HG02840 (cell line): ENCODE measurements around the gene TNFRSF14.
"Not testable (repeated sequence)": the region's sequence is repeated elsewhere in the genome, so short reads cannot be mapped to it uniquely, and the experiment has no call there.

Source experiments
- ATAC-seq: cut with Tn5 transposase; IDR thresholded peaks from one replicate; pipeline ENCODE4 v1.9.1; 2021; ENCODE audit warnings: mild to moderate bottlenecking, moderate library complexity, moderate number of reproducible peaks; ENCODE audit not compliant: unreplicated experiment, low FRiP score

TNFRSF14 gene

GRCh38 chr1:2564815-2565374 is 8.7 kb downstream of the TNFRSF14 start:
- no peak for ATAC-seq

DNA sequence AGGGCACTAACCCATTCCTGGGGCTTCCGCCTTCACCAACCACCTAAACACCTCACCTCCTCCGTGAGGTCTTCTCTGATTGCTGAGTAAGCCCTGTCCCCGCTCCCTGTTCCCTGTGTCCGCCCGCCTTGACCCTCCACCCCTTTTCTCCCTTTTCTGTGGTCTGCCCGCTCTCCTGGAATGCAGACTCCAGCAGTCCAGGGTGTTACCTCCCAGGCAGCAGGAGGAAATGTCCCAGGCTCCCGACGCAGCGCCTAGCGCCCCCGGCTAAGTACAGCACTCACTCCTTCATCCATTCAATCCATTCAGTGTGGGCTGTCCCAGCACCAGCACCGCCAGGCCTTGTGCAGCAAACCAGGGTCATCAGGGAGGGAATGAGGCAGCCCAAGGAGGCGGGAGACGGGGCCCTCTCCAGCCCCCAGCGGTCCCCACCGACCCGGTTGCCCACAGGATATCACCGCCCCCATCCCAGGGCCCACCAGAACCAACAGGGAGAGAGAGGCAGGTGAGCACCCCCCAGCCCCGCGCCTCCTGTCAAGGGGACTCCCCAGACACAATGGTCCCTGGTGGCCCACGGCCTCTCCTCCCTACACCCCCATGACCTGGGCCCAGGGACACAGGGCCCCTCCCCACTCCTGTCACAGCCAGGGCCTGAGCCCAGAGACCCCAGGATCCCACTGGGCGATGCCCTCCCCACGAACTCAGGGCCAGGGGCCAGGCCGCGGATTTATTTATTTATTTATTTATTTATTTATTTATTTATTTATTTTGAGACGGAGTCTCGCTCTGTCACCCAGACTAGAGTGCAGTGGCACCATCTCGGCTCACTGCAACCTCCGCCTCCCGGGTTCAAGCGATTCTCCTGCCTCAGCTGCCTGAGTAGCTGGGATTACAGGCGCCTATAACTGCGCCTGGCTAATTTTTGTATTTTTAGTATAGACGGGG is 10.2 kb downstream of the TNFRSF14 start:
- ATAC-seq, result no peak

GRCh38 chr1:2567083-2567679 is 11.0 kb downstream of the TNFRSF14 start:
- ATAC-seq, result no peak

DNA sequence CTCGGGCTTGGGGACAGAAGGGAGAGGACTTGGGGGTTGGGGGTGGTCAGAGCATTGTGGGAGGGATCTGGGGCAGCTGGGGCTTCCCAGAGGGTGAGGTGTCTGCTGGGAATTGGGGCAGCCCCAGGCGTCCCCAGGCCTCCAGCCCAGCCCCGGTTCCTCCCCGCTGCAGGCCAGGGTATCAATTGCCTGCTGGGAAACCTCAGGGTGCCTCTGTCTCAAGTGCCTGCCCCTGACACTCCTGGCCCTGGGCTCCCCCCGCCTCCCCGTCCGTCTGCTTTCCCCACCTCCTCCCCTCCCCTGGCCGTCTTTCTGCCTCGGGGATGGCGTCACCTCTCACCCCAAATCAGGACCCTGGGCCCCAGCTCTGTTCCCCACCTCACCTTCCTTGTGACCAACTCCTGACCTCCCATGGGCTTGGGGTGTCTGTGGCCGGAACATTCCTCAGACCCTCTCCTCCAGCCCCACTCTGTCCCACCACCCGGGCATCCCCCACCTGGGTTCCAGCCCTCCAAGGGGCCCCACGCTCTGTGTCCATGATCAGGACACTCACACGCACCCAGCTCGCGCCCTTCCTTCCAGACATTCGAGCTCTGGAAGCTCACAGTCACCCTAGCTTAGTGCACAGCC is 12.1 kb downstream of the TNFRSF14 start:
- ATAC-seq, result not testable (repeated sequence)

GRCh38 chr1:2569060-2569459 is 12.9 kb downstream of the TNFRSF14 start:
- no peak for ATAC-seq

- ATAC-seq, result not testable (repeated sequence)
Measured at GRCh38 chr1:2569703-2570102, 13.5 kb downstream of the TNFRSF14 start.

DNA sequence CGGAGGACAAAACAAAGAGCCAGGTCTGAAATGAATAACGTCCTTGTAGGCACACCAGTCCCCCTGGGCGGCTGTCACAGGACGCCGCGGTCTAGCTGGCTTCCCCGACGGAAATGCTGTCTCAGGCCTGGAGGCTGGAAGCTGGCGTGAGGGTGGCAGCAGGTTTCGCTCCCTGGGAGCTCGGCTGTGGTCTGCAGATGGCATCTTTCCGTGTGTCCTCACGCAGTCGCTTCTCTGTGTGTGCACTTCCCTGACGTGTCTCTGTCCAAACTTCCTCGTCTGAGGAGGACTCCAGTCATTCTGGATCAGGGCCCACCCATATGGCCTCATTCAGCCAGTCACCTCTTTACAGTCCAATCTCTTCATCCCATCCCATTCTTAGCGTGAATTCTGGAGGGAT is 14.2 kb downstream of the TNFRSF14 start:
- ATAC-seq, result no peak

DNA sequence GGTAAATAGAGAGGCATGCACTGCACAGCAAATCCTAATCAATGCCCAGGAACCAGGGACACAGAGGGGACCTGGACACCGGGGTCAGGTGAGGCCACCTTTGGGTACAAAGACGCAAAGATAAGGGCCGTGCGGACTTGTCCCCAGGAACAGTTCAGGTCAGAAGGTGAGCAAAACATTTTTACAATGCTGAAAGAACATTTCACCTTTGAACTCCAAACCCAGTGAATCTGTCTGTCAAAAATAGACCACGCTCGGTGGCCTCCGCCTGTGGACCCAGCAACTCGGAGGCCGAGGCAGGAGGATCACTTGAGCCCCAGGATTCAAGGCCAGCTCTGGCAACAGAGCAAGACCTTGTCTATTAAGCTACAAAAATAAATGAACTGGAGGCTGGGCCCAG is 15.2 kb downstream of the TNFRSF14 start:
- ATAC-seq, result no peak

DNA sequence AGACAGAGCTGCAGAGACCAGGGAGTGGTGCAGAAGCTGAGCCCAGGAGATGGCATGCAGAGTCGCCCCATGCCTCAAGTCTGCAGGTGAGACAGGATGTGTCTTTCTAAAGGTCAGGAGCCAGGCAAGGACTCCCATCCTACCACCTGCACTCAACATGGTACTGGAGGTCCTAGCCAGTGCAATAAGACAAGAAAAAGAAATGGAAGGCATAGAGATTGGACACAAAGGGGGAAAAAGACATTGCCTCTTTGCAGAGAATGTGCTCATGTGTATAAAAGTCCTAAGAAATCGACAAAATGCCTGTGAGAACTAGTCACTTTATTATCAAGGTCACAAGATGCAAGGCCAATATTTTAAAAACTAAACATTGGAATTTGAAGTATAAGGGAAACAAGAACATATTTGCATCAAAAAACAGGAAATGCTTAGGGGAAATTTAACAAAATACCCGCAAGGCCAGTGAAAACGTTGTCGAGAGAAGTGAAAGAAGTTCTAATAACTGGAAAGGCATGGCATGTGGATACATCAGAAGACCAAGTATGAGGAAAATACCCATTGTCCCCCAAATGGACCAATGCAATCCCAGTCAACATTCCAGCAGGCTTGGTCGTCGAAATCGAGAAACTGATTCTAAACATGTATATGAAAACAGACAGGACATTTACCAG is 17.2 kb downstream of the TNFRSF14 start:
- ATAC-seq, result no peak

DNA sequence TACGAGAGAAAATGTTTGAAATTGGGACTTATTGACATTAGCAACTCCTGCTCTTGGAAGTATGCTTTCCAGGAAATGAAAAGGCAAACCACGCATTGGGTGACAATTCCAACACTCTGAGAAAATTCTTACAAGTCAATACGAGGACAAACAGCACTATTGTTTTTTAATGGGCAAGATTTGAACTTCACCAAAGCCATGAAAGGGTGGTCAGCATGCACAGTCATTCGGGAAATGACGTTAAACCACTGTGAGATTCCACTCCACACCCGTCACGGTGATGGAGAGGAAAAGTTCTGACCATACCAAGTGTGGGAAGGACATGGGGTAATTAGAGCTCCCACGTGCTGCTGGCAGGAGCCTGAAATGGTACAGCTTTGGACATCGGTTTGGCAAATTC is 18.2 kb downstream of the TNFRSF14 start:
- no peak for ATAC-seq

GRCh38 chr1:2575801-2576663 is 19.9 kb downstream of the TNFRSF14 start:
- ATAC-seq, result no peak

DNA sequence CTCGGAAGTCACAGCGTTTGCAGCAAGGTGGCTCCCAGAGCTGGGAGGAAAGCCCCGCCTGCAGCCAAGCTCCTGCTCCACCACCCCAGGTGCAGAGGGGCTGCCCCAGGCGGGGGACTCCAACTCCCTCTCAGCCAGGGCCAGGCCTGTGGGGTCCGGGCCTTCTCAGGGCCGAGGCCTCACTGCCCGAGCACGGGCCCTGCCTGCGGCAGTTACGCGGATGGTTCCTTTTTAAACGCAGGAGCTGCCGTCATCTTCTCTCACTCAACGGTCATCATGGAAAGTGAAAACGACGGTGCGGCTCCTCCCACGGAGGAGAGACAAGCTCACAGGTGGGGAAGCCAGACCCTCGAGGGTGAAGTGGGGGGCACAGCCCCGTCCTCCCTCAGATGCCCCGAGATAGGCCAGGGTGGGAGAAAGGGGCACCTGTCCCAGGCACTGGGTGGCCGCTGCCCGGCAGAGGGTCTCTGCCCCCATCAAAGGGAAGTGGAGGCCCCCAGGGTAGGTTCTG is 21.4 kb downstream of the TNFRSF14 start:
- peak; percentile 29 for ATAC-seq

GRCh38 chr1:2578758-2579118 is 22.6 kb downstream of the TNFRSF14 start:
- no peak for ATAC-seq

DNA sequence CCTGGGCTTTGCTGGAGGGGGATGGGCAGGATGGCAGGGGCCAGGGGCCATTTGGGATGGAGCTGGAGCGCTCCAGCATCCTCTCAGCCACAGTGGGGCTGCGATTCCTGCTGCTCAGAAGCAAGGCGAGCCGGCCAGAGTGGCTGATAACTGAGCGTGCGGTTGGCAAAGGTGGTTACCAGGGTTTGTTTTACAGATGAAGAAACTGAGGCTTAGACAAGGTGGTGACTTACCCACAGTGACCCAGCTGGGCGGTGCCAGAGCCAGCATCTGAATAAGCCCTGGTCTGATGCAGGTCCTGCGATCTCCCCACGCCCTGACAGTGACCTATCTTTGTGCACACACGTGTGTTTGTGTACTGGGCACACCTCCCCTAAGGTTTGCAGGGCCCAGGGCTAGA is 24.5 kb downstream of the TNFRSF14 start:
- ATAC-seq, result no peak

GRCh38 chr1:2582391-2582790 is 26.2 kb downstream of the TNFRSF14 start:
- ATAC-seq, result no peak

DNA sequence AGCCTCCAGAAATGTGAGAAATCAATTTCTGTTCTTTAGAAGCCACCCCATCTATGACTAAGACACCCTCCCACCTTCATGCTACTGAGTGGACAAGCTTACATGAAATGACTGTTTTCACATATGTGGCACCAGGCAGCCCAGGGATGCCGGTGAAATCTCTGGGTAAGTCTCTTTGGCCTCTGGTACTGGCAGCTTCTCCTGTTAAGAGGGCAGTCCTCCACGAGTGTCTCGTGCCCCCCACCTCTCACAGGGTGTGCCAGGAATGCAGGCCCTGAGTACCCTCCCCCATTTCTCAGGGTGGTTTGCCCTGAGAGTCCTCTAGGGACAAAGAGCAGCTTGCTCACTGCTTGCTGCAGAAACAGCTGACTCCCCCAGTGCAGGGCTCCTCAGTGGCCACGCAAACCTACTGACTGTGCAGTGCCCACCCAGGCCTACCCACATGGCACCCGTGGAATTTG is 27.2 kb downstream of the TNFRSF14 start:
- ATAC-seq, result no peak

GRCh38 chr1:2583871-2584351 is 27.7 kb downstream of the TNFRSF14 start:
- no peak for ATAC-seq

- no peak for ATAC-seq
Measured at GRCh38 chr1:2584686-2585317, 28.6 kb downstream of the TNFRSF14 start.
